Activated T-cell treated with anti-CD3 and anti-CD28 coated beads, Interleukin-2, amount 50 U/mL, for 4 hours (primary cell): ENCODE measurements around the gene LRRC4C. TPM values are rescaled to one million over a fixed set of nuclear protein-coding genes. Genes with fewer than 3 reads are reported as not detected.

Experiments
- ATAC-seq, 2 donors: fragments of 200-7000 bp; cut with Tn5 transposase; one replicate each; pipeline ENCODE4 v1.10.0; 2021
- DNase-seq: peaks from one replicate; pipeline ENCODE4 v3.0.0-alpha.2; 2020
- H3K27me3 Mint-ChIP-seq: one replicate; pipeline ENCODE4 v1.8.0; 2021; ENCODE audit warnings: low read depth, mixed read lengths
- H3K36me3 Mint-ChIP-seq: one replicate; pipeline ENCODE4 v1.8.0; 2022; ENCODE audit warnings: mixed read lengths; ENCODE audit not compliant: insufficient read depth
- H3K4me1 Mint-ChIP-seq: one replicate; pipeline ENCODE4 v1.8.0; 2021; ENCODE audit warnings: low read depth, mixed read lengths
- H3K4me3 Mint-ChIP-seq: one replicate; pipeline ENCODE4 v1.8.0; 2021; ENCODE audit warnings: mild to moderate bottlenecking, moderate library complexity, mixed read lengths
- H3K9me3 Mint-ChIP-seq: one replicate; pipeline ENCODE4 v1.8.0; 2021; ENCODE audit warnings: mixed read lengths
- total RNA-seq, 3 donors: library from RNA; stranded (reverse); gene quantifications; one replicate each; pipeline ENCODE4 v1.2.1, GENCODE V29; 2021

LRRC4C gene
- total RNA-seq, 3 donors from 2014 or later = not detected

DNA sequence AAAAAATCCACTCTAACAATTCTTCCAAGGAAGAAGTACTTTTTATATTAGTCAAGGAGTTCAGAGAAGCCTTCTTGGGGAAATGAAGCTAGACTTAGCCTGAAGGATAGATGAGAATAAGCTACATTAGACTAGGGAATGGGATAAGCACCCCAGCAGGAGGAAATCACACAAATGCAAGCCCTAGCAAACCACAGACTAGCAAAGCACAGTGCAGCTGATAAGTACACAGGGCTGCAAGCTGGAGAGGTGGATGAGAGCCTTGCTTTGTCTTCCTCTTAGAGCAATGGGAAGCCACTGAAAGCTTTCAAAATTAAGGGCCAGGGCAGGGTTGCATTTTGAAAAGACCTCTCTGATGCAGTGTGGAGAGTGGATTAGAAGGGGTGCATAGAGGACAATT, 946.2 kb downstream of the LRRC4C start:
- ATAC-seq = no peak
- H3K27me3 Mint-ChIP-seq = no peaks in the 10 kb centered on the region
- H3K9me3 Mint-ChIP-seq = peaks cover 24% of the 10 kb centered on the region

DNA sequence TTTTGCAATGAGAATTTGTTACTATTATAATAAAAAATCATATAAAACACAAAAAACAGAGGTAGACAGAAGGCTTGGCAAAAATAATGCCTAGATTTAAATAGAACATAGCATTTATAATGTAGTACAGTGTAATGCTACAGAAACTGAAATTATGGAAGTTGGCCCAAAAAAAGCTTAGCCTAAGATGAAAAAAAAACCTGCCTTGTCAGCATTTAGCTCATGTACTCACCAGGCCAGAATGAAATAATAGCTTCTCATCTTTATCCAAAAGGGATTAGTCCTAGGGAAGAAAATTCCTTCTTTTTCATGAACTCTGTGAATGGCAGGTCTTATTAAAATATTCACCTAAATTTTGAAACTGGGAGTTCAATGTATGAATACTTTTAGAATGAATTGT, 951.1 kb downstream of the LRRC4C start:
- Mint-ChIP-seq H3K27me3 (no peaks in the 10 kb centered on the region), H3K9me3 (peaks cover 12% of the 10 kb centered on the region), H3K4me1 (no peaks in the 10 kb centered on the region), H3K4me3 (no peak overlapping the region), H3K36me3 (no peaks in the 10 kb centered on the region)
- DNase-seq (no peak), ATAC-seq (no peak)

More for the DNA sequence above, 946.2 kb downstream of the LRRC4C start:
- no peak for DNase-seq
- Mint-ChIP-seq H3K4me3 (no peak overlapping the region), H3K4me1 (no peaks in the 10 kb centered on the region), H3K36me3 (no peaks in the 10 kb centered on the region)

DNA sequence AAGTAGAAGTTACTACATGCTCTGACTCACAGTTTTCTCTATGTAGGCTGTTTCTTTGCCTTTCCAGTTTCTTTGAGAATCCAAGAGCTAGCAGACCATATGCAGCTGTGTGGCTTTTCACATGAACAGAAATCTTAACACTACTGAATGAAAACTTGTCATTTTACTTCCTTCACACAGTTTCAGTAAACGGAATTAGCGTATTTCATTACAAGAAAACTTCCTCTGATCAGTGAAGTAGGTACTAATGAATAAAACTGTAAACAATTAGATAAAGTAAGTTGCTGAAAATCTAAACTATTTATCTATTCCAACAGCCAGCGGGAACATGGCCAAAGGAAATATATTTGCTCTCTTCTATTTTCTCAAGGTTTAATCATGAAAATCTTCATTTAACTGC, 953.2 kb downstream of the LRRC4C start:
- Mint-ChIP-seq H3K4me1 (no peaks in the 10 kb centered on the region), H3K27me3 (no peaks in the 10 kb centered on the region), H3K36me3 (no peaks in the 10 kb centered on the region), H3K9me3 (peaks cover 18% of the 10 kb centered on the region), H3K4me3 (no peak overlapping the region)
- DNase-seq (no peak), ATAC-seq (no peak)

DNA sequence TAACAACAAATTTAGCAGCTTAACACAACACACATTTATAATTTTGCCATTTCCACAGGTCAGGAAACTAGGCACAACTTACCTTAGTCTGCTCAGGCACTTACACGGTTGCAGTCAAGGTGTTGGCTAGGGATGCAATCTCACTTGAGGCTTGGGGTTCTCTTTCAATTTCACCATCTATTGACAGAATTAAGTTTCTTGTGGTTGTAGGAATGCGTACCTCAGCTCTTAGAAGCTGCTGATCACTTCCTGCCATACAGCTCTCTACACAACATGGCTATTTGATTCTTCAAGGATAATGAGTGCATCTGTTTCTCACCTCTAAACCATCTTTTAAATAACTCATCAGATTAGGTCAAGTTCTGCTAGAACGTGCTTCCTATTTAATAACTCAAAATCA, 968.1 kb downstream of the LRRC4C start:
- DNase-seq = no peak
- Mint-ChIP-seq H3K4me1 (no peaks in the 10 kb centered on the region), H3K9me3 (peaks cover 14% of the 10 kb centered on the region), H3K36me3 (no peaks in the 10 kb centered on the region), H3K27me3 (no peaks in the 10 kb centered on the region), H3K4me3 (no peak overlapping the region)
- no peak for ATAC-seq

DNA sequence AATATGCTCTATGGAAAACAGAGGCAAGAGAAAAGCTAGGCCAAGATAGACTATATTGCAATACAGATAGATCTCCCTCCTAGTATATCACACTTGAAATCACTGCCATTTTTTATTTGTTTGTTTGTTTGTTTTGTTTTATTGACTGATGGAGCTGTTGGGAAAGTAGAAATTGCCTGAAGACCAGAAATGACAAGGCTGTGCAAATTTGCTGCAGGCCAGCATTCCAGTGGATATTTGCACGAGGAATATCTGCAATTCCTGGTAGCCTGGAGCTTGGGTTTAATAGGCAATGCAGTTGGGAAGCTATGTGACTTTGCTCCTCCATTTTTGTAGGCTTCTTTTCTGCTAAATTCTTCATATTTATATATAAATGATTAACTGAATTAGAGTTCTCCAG, 991.7 kb downstream of the LRRC4C start:
- no peaks in the 10 kb centered on the region for H3K27me3 Mint-ChIP-seq
- H3K4me1 Mint-ChIP-seq = no peaks in the 10 kb centered on the region
- ATAC-seq (no peak), DNase-seq (no peak)
- peaks cover 11% of the 10 kb centered on the region for H3K9me3 Mint-ChIP-seq
- no peak overlapping the region for H3K4me3 Mint-ChIP-seq
- H3K36me3 Mint-ChIP-seq = no peaks in the 10 kb centered on the region

DNA sequence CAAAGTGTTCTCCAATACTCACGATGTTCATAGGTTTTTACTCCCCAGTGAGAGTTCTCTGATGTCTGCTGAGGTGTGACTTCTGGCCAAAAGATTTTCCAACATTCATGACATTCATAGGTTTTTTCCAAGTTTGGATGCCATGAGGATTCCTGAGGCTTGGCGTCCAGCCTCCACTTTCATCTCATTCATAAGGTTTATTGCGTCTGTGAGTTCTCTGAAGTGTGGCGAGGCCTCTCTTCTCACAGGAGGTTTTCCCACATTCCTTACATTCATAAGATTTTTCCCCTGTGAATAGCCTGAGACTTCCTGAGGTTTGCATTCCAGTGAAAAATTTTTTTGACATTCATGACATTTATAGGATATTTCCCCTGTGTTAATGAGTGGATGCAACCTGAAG, 1014.1 kb downstream of the LRRC4C start:
- Mint-ChIP-seq H3K4me3 (no peak overlapping the region), H3K9me3 (peaks cover 22% of the 10 kb centered on the region), H3K27me3 (no peaks in the 10 kb centered on the region), H3K4me1 (no peaks in the 10 kb centered on the region), H3K36me3 (no peaks in the 10 kb centered on the region)
- ATAC-seq = no peak
- no peak for DNase-seq

DNA sequence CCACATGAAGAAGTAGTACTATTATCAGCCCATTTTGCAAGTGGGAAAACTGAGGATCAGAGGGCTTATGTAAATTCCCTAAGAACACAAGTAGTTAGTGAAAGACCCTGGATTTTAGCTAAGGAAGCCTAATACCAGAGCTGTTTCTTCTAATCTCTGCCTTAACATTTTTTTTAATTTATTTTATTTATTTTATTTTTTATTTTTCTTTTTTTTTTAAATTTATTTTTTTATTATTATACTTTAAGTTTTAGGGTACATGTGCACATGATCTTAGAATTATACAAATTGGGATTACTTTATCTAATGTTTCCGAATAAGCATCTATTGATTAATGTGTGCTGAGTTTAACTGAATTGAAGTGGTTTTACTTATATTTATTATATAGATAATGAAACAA, 1015.3 kb downstream of the LRRC4C start:
- H3K9me3 Mint-ChIP-seq = peaks cover 25% of the 10 kb centered on the region
- no peaks in the 10 kb centered on the region for H3K27me3 Mint-ChIP-seq

DNA sequence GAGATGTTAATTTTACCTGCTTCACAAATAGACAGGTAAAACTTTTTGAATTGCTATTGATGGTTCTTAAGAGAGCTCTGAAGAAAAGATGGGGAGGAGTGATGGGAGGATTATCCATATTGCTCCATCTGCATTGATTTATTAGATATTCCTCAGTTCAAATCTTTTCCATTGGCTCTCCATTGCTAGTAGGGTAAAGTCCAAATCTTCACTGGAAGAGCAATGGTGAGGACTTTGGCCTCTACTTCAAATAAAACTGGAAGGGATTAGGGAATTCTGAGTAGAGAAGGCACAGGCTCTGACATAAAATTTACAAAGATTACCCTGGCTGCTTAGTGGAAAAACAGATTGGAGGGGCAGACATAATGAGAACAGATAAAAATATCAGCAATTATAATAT, 1024.1 kb downstream of the LRRC4C start:
- Mint-ChIP-seq H3K9me3 (peaks cover 24% of the 10 kb centered on the region), H3K27me3 (no peaks in the 10 kb centered on the region), H3K4me1 (no peaks in the 10 kb centered on the region), H3K36me3 (no peaks in the 10 kb centered on the region), H3K4me3 (no peak overlapping the region)
- ATAC-seq (no peak), DNase-seq (no peak)

More for the DNA sequence above, 1015.3 kb downstream of the LRRC4C start:
- Mint-ChIP-seq H3K4me1 (no peaks in the 10 kb centered on the region), H3K4me3 (no peak overlapping the region), H3K36me3 (no peaks in the 10 kb centered on the region)
- ATAC-seq (no peak), DNase-seq (no peak)

DNA sequence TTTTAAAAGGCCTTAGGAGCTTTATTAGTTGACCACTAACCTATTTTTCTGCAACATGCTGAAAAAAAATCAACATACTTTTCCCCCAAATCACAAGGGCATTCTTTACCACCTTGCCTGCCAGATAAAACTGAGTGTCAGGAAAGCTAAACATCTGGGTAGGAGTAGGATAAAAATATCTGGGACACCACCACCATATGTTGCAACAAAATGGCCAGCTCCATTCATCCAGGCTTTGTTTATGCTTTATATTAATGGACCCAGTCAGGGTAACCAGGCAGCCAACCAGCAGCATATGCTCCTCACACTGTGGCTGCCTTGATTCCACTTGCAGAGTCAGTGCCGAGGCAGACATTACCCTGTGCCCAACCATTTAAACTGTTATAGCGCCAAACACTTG, 1024.5 kb downstream of the LRRC4C start:
- DNase-seq = no peak
- no peaks in the 10 kb centered on the region for H3K4me1 Mint-ChIP-seq
- no peaks in the 10 kb centered on the region for H3K36me3 Mint-ChIP-seq
- H3K27me3 Mint-ChIP-seq = no peaks in the 10 kb centered on the region
- H3K4me3 Mint-ChIP-seq = no peak overlapping the region
- no peak for ATAC-seq
- H3K9me3 Mint-ChIP-seq = peaks cover 22% of the 10 kb centered on the region

DNA sequence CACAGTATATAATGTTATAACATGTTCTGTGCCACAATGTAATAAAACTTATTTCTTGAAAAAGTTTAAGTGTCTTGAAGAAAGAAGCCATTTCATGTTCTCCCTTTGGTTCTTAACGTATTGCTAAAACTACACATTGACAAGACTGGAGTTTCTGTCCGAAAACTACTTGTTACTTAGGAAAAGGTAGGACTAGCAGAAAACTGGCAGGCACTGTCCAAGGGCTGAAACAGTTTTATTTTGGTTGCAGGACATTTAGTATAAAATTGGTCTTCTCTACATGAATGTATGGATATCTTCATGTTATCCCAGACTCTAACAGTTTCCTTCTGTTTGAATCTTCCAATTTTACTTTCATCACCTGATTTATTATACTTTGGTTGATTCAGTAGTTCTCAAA, 1027.1 kb downstream of the LRRC4C start:
- DNase-seq (no peak), ATAC-seq (no peak)
- H3K4me3 Mint-ChIP-seq = no peak overlapping the region
- H3K27me3 Mint-ChIP-seq = no peaks in the 10 kb centered on the region
- no peaks in the 10 kb centered on the region for H3K36me3 Mint-ChIP-seq
- no peaks in the 10 kb centered on the region for H3K4me1 Mint-ChIP-seq
- H3K9me3 Mint-ChIP-seq = peaks cover 16% of the 10 kb centered on the region

DNA sequence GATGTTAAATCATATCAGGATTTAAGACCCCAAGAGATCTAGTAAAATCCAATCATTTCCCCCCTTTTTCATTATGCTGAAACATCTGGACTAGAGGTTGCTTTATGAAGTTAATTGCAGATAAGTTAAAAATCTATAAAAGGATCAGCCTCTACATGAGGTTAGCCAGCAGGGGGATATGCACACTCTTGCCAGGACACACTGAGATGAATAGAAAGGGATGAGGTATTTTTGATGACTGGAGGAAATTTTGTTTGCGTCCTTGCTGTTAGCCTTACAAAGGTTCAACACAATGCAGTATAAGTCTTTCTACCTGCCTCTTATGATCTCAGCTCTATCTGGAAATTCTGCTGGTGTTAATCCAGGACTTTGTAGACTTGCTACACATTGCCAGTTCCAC, 1034.3 kb downstream of the LRRC4C start:
- peaks cover 24% of the 10 kb centered on the region for H3K9me3 Mint-ChIP-seq
- ATAC-seq (no peak), DNase-seq (no peak)
- no peak overlapping the region for H3K4me3 Mint-ChIP-seq
- no peaks in the 10 kb centered on the region for H3K4me1 Mint-ChIP-seq
- H3K27me3 Mint-ChIP-seq = no peaks in the 10 kb centered on the region
- no peaks in the 10 kb centered on the region for H3K36me3 Mint-ChIP-seq

DNA sequence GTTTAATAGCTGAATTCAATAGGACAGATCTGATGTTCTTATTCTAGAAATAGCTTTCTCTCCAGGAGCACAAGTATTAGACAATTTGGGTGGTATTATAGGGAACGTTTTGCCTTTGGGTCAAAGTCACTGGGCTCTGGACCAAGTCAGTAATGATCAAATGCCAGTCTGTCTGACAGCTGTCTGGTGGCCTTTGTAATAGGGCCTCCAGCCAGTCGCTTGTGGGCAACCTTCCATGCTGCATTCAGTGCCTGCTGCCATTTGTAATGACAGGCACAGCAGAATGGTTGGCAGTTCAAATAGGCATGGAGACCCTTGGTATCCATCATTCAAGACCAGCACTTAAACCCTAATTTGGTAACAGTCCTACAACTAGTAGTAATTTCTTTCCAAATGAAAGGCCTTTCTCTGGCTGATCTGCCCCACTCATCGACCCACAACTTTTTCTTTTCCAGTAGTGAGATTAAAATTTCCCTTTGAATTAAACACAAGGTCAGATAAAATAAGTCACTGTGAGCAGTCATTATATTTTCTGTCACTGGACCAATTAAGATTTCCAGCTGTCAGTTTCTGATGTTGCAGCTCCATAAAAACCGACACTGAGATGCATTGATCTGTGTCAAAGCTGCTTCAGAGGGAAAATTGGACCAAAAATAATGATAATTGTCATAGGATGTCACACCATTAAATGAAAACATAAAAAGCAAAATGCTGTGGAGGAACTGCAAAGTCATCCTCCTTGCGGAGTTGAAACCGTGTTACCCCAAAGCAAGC, 1038.1 kb downstream of the LRRC4C start:
- ATAC-seq (no peak), DNase-seq (no peak)
- Mint-ChIP-seq H3K4me1 (no peaks in the 10 kb centered on the region), H3K36me3 (no peaks in the 10 kb centered on the region), H3K27me3 (no peaks in the 10 kb centered on the region), H3K9me3 (peaks cover 21% of the 10 kb centered on the region), H3K4me3 (no peak overlapping the region)

DNA sequence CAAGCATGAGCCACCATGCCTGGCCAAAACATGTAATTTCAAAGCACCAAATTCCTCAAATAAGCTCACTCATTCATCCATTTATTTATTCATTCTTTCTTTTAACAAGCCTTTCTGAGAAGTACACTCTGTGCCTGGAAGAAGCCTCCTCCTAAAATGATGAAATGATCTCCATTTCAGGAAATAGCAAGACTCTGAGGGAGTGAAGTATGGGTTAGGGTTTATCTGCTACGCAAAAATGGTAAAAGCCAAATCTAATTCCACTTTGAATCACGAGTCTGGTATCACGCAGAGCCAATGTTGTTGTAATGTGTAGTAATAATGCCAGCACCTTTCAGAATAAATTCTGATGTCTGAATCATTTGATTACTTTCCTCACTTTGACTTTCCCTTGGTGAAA, 1041.8 kb downstream of the LRRC4C start:
- ATAC-seq (no peak), DNase-seq (no peak)
- H3K4me3 Mint-ChIP-seq = no peak overlapping the region
- H3K9me3 Mint-ChIP-seq = peaks cover 17% of the 10 kb centered on the region
- no peaks in the 10 kb centered on the region for H3K36me3 Mint-ChIP-seq
- H3K4me1 Mint-ChIP-seq = no peaks in the 10 kb centered on the region
- no peaks in the 10 kb centered on the region for H3K27me3 Mint-ChIP-seq

DNA sequence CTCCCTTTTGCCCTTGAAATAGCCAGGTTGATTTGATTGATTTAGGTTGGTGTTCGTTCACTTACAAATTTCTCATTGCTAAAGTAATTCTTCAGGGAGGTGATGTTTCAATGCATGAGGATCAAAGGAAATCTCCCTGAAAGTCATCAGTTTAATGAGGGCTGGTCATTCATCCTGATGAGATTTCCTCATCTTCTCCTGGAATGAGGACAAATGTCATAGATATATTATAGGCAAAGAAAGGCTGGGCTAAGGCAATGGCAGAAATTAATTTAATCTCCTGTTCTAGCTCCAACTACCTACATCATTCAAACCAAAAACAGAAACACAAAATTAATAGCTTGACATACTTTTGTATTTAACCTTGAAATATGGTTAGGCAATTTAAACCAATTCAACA, 1052.1 kb downstream of the LRRC4C start:
- DNase-seq = no peak
- Mint-ChIP-seq H3K27me3 (no peaks in the 10 kb centered on the region), H3K36me3 (no peaks in the 10 kb centered on the region), H3K4me3 (no peak overlapping the region), H3K9me3 (peaks cover 17% of the 10 kb centered on the region), H3K4me1 (no peaks in the 10 kb centered on the region)
- no peak for ATAC-seq

DNA sequence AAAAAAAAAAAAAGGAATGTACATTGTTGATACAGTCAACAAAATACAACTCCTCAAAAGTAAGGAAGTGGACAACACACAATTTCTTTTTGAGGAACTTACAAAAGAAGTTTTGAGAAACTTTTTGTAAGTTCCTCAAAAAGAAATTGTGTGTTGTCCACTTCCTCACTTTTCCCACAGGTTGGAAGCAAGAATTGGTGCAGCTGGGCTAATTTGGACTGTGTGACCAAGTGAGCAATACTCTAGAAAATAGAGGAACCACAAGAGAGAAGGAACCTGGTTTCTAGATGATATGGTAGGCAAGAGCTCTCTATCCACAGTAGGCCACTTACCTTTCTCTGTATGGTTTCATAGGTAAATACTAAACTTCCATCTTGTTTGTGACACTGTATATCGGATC, 1053.8 kb downstream of the LRRC4C start:
- H3K27me3 Mint-ChIP-seq = no peaks in the 10 kb centered on the region
- no peaks in the 10 kb centered on the region for H3K36me3 Mint-ChIP-seq
- DNase-seq (no peak), ATAC-seq (no peak)
- peaks cover 28% of the 10 kb centered on the region for H3K9me3 Mint-ChIP-seq
- no peak overlapping the region for H3K4me3 Mint-ChIP-seq
- H3K4me1 Mint-ChIP-seq = no peaks in the 10 kb centered on the region
